Liver (tissue), 9 donors: ENCODE measurements around the gene SLC9A3. TPM values are rescaled to one million over a fixed set of nuclear protein-coding genes. Genes with fewer than 3 reads are reported as not detected.

Experiments
- DNase-seq: peaks from one replicate; pipeline ENCODE4 v3.0.0-alpha.2; 2017; ENCODE audit warnings: low spot score
- H3K27ac ChIP-seq, 2 donors: one replicate each; pipeline ENCODE4 v1.7.0; 2013; ENCODE audit warnings: inconsistent platforms in 2 of 2, low read length in 2 of 2, control low read depth in 1 of 2, low read depth in 1 of 2, mild to moderate bottlenecking in 1 of 2
- H3K27me3 ChIP-seq, 4 donors: one replicate each; pipeline versions ENCODE4 v1.6.1 to v1.7.0; 2013; ENCODE audit warnings: low read length in 3 of 4, inconsistent platforms in 1 of 4, mild to moderate bottlenecking in 1 of 4, moderate library complexity in 1 of 4; ENCODE audit not compliant: control insufficient read depth in 4 of 4, insufficient read depth in 4 of 4
- H3K36me3 ChIP-seq, 4 donors: one replicate each; pipeline versions ENCODE4 v1.6.1 to v1.7.0; 2013; ENCODE audit warnings: low read length in 3 of 4, mild to moderate bottlenecking in 3 of 4, low read depth in 1 of 4, moderate library complexity in 1 of 4; ENCODE audit not compliant: control insufficient read depth in 4 of 4, insufficient read depth in 3 of 4
- H3K4me1 ChIP-seq, 4 donors: one replicate each; pipeline versions ENCODE4 v1.6.1 to v1.7.0; 2013; ENCODE audit warnings: low read length in 3 of 4, mild to moderate bottlenecking in 3 of 4, moderate library complexity in 1 of 4; ENCODE audit not compliant: control insufficient read depth in 4 of 4, insufficient read depth in 4 of 4
- H3K4me3 ChIP-seq, 3 donors: one replicate each; pipeline versions ENCODE4 v1.6.1 to v1.7.0; 2013; ENCODE audit warnings: low read length in 3 of 3, control low read depth in 1 of 3, low read depth in 1 of 3, mild to moderate bottlenecking in 1 of 3
- H3K9ac ChIP-seq, 2 donors: one replicate each; pipeline ENCODE4 v1.7.0; 2013; ENCODE audit warnings: low read length in 2 of 2, mild to moderate bottlenecking in 2 of 2, moderate library complexity in 2 of 2, control low read depth in 1 of 2, low read depth in 1 of 2
- H3K9me3 ChIP-seq, 4 donors: one replicate each; pipeline versions ENCODE4 v1.6.1 to v1.7.0; 2013; ENCODE audit warnings: low read length in 3 of 4; ENCODE audit not compliant: control insufficient read depth in 4 of 4
- ATF3 ChIP-seq: IDR thresholded peaks from 2 replicates; pipeline ENCODE4 v1.6.1; 2016; ENCODE audit warnings: antibody characterized with exemption
- FOXA1 ChIP-seq: IDR thresholded peaks from 2 replicates; pipeline ENCODE4 v1.6.1; 2016; ENCODE audit warnings: antibody characterized with exemption
- FOXA2 ChIP-seq: IDR thresholded peaks from 2 replicates; pipeline ENCODE4 v1.6.1; 2016; ENCODE audit warnings: antibody characterized with exemption
- GABPA ChIP-seq, 2 donors: IDR thresholded peaks in 1 of 2; conservative IDR thresholded peaks in 1 of 2; 2 replicates each; pipeline ENCODE4 v1.6.1; 2016; ENCODE audit warnings: antibody characterized with exemption in 2 of 2, mild to moderate bottlenecking in 1 of 2, moderate library complexity in 1 of 2
- HNF4G ChIP-seq: IDR thresholded peaks from 2 replicates; pipeline ENCODE4 v1.6.1; 2016; ENCODE audit warnings: antibody characterized with exemption
- JUND ChIP-seq, 2 donors: IDR thresholded peaks; 2 replicates each; pipeline ENCODE4 v1.6.1; 2016; ENCODE audit warnings: antibody characterized with exemption in 2 of 2
- NR2F2 ChIP-seq: IDR thresholded peaks from 2 replicates; pipeline ENCODE4 v1.6.1; 2016; ENCODE audit warnings: antibody characterized with exemption
- RAD21 ChIP-seq, 2 donors: IDR thresholded peaks; 2 replicates each; pipeline ENCODE4 v1.6.1; 2016; ENCODE audit warnings: antibody characterized with exemption in 2 of 2, mild to moderate bottlenecking in 2 of 2
- SP1 ChIP-seq: IDR thresholded peaks from 2 replicates; pipeline ENCODE4 v1.6.1; 2018; ENCODE audit warnings: antibody characterized with exemption, mild to moderate bottlenecking
- YY1 ChIP-seq: IDR thresholded peaks from 2 replicates; pipeline ENCODE4 v1.6.1; 2016; ENCODE audit warnings: antibody characterized with exemption, mild to moderate bottlenecking
- WGBS: extraction: QIAGEN DNeasy Blood & Tissue Kit; methylation state at CpG from one replicate; pipeline ENCODE4 v1.1.7; 2013; 5-methylcytosine and 5-hydroxymethylcytosine counted together
- polyA plus RNA-seq, 2 donors: library from polyadenylated mRNA; stranded (reverse) in 1 of 2; unstranded in 1 of 2; fragments of 200-250 nt in 1 of 2; fragments of >200 nt in 1 of 2; fragmentation: Nextera tagmentation in 1 of 2; extraction: Ambion mirVana in 1 of 2; gene quantifications; one replicate each; pipeline versions ENCODE4 v1.2.1 to v1.2.3, GENCODE V29; 2013 to 2015
- total RNA-seq, 2 donors: library from RNA; depleted of rRNA; stranded (reverse); fragments of >200 nt; gene quantifications; one replicate each; pipeline ENCODE4 v1.2.3, GENCODE V29; 2014
- TF ChIP-seq, protein P1 (sequence below): IDR thresholded peaks from 2 replicates; pipeline ENCODE4 v1.6.1; 2016; ENCODE audit warnings: antibody characterized with exemption
- TF ChIP-seq, protein P2 (sequence below): IDR thresholded peaks from 2 replicates; pipeline ENCODE4 v1.6.1; 2016; ENCODE audit warnings: antibody characterized with exemption
- TF ChIP-seq, protein P3 (sequence below): IDR thresholded peaks from 2 replicates; pipeline ENCODE4 v1.6.1; 2016; ENCODE audit warnings: antibody characterized with exemption, mild to moderate bottlenecking
- donor health status: healthy.
- donor health status: healthy.
- donor health status: healthy.
- donor health status: healthy.
- donor health status: healthy.

The SLC9A3 gene
- total and polyA plus RNA-seq, 4 donors, result 0.31 to 1.0 (median 0.67) TPM

GRCh38 chr5:556909-557441, 32.7 kb upstream of the SLC9A3 start (continued):
- TF ChIP-seq, protein P1, sequence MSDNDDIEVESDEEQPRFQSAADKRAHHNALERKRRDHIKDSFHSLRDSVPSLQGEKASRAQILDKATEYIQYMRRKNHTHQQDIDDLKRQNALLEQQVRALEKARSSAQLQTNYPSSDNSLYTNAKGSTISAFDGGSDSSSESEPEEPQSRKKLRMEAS, result no peak
- no peak for TF ChIP-seq RAD21 (IDR thresholded peaks at IDR 0.05)
- no peak for TF ChIP-seq ATF3
- TF ChIP-seq, protein P2, sequence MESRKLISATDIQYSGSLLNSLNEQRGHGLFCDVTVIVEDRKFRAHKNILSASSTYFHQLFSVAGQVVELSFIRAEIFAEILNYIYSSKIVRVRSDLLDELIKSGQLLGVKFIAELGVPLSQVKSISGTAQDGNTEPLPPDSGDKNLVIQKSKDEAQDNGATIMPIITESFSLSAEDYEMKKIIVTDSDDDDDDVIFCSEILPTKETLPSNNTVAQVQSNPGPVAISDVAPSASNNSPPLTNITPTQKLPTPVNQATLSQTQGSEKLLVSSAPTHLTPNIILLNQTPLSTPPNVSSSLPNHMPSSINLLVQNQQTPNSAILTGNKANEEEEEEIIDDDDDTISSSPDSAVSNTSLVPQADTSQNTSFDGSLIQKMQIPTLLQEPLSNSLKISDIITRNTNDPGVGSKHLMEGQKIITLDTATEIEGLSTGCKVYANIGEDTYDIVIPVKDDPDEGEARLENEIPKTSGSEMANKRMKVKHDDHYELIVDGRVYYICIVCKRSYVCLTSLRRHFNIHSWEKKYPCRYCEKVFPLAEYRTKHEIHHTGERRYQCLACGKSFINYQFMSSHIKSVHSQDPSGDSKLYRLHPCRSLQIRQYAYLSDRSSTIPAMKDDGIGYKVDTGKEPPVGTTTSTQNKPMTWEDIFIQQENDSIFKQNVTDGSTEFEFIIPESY, result no peak

GRCh38 chr5:555058-555623, 30.9 kb upstream of the SLC9A3 start:
- Histone ChIP-seq H3K27me3 (peaks cover 0 to 3% (median 0%) of the 10 kb centered on the region in 4 donors), H3K4me1 (no peaks in the 10 kb centered on the region), H3K9ac (no peak overlapping the region), H3K27ac (no peak overlapping the region), H3K4me3 (no peak overlapping the region), H3K9me3 (no peaks in the 10 kb centered on the region), H3K36me3 (no peaks in the 10 kb centered on the region)
- TF ChIP-seq, protein P1, result no peak
- TF ChIP-seq FOXA1 (no peak), FOXA2 (no peak), SP1 (no peak), RAD21 (IDR thresholded peaks at IDR 0.05) (no peak), NR2F2 (no peak), HNF4G (no peak), YY1 (no peak), JUND (IDR thresholded peaks at IDR 0.05) (no peak), GABPA (IDR thresholded peaks at IDR 0.05 in 1 of 2, conservative IDR thresholded peaks at IDR 0.05 in 1 of 2) (no peak)
- TF ChIP-seq, protein P2, result no peak
- TF ChIP-seq, protein P3, sequence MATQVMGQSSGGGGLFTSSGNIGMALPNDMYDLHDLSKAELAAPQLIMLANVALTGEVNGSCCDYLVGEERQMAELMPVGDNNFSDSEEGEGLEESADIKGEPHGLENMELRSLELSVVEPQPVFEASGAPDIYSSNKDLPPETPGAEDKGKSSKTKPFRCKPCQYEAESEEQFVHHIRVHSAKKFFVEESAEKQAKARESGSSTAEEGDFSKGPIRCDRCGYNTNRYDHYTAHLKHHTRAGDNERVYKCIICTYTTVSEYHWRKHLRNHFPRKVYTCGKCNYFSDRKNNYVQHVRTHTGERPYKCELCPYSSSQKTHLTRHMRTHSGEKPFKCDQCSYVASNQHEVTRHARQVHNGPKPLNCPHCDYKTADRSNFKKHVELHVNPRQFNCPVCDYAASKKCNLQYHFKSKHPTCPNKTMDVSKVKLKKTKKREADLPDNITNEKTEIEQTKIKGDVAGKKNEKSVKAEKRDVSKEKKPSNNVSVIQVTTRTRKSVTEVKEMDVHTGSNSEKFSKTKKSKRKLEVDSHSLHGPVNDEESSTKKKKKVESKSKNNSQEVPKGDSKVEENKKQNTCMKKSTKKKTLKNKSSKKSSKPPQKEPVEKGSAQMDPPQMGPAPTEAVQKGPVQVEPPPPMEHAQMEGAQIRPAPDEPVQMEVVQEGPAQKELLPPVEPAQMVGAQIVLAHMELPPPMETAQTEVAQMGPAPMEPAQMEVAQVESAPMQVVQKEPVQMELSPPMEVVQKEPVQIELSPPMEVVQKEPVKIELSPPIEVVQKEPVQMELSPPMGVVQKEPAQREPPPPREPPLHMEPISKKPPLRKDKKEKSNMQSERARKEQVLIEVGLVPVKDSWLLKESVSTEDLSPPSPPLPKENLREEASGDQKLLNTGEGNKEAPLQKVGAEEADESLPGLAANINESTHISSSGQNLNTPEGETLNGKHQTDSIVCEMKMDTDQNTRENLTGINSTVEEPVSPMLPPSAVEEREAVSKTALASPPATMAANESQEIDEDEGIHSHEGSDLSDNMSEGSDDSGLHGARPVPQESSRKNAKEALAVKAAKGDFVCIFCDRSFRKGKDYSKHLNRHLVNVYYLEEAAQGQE, result no peak
- 85% methylated on average over 27 of the region's 27 CpGs for WGBS
- DNase-seq, result no peak
